Measurements from ENCODE around the gene C19orf38.

The C19orf38 gene, protein sequence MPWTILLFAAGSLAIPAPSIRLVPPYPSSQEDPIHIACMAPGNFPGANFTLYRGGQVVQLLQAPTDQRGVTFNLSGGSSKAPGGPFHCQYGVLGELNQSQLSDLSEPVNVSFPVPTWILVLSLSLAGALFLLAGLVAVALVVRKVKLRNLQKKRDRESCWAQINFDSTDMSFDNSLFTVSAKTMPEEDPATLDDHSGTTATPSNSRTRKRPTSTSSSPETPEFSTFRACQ

DNA sequence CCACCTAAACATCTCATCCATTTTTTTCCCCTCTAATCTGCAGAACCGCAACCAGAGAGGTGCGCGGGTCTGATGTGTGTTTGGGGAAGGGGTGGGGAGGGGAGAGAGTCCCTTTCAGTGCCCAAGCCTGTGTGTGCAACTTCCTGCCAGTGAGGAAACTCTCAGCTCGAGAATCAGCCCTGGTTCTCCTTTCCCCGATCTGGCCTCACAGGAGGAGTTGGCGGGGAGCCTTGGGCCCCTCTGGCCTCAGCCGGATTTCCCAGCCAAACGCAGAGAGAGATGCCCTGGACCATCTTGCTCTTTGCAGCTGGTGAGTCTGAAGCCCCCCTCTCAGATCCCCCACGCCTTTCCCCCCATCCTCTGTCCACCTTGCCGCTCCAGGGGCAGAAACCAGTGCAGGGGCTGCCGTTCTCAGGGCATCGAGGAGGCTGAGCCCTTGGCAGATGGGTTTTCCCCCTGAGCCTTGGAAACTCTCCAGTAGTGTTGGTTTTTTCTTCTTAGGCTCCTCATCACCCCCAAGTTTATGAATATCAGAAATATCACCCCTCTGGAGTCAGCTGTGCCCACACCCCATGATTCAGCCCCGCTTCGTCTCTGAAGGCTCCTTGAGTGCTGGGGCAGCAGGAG lies at the start of gene C19orf38:
C19orf38 (plus strand) TSS at position 186 of the 627 bp plus-strand sequence; CDS start at position 280, 94 bp downstream.
- DNase-seq: no peak

DNA sequence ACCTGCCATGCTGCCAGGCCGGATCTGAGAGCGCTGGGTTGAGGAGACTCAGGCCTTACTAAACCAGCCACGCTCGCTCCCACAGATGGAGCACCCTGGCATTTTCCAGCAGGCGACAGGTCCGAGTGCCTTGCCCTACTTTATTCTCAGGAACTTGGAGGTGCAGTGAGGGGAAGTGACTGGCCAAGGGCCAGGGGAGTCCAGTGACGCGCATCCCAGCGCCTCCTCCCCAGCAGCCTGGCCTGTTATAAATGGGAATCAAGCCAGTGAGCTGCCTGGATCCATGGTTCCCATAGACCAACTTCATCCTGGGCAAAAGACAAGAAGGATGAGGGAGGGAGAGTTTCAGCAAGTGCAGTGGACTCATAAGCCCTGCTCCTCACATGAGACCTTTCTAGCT lies 47.7 kb upstream of the C19orf38 start:
- no peak for DNase-seq

DNA sequence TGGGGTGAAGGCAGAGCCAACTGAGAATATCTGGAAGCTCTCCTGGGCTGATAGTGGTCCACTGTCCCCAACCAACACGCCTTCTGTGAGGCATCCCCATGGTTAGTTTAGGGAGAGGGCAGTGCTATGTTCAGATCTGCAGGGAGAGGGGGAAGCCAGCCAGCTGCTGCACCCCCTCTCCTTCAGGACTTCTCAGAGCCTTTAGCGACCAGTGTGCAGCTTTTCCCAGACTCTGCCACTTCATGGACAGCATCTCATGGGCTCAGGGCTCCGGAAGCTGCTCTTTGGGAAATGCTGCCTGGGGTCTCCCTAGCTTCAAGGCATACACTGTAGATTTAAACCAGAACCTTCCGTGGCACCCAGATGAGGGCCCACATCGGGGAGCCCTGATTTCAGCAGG lies 45.7 kb upstream of the C19orf38 start:
- DNase-seq: no peak

DNA sequence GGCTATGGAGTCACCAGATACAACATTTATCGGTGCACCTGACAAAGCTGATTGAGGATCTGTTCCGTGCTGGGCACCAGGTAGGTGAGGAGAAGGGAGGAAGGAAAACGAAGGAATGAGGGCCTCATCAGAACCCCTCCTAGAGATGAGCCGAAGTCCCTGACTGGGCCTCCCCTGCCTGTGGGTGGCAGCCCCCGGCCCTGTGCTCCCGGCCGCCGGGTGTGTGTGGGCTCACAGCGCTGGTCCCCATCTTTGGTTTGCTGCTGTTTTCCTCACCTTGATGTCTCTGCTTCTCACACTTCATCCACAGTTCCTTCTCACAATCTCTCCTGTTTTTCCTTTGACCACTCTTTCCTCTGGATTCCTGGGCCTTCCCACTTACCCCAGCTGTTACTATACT lies 45.0 kb upstream of the C19orf38 start:
- no peak for DNase-seq

DNA sequence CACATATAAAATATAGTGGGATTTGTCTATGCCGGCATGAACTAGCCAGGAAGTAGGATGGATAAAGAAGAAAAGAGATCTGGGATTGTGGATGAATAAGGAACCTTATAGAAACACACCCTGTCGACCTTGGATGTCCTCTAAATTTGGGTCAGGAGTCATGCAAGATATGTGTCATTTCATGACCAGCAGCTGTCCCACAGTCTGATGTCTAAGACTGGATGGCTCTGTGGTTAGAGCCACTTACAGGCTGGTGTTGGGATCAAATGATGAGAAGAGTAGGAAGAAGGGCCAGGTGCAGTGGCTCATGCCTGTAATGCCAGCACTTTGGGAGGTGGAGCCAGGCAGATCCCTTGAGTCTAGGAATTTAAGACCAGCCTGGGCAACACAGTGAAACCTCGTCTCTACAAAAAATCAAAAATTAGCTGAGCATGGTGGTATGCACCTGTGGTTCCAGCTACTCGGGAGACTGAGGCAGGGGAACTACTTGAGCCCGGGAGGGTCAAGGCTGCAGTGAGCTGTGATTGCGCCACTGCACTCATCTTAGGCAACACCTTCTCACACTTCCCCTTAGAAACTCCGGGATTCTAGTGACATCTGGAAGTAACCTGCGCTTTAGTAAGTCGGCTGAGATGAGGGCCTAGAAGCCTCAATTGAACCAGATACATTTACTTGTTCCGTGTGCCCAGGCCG lies 43.0 kb upstream of the C19orf38 start:
- no peak for DNase-seq

DNA sequence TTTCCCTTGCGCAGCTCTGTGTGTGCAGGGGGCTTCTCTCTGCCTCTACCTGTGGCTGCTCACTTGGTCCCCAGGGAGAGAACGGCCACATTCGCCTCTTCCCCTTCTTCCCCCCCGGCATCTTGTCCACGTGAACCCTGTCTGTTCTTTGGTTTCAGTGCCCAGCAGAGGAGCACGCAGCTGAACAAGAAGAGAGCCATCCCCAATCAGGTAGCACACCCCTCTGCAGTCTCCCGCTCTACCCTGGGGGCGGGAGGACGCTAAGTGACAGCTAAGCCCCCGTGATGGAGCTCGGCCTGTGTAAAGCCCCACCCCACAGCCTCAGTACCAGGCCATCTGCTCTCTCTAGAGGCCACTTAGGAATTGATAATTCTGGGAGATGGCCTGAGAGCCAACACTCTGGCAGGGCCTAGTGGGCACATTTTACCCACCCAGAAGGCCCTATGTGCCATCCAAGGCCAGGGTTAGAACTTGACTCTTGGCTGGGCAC lies 42.4 kb upstream of the C19orf38 start:
- no peak for DNase-seq

DNA sequence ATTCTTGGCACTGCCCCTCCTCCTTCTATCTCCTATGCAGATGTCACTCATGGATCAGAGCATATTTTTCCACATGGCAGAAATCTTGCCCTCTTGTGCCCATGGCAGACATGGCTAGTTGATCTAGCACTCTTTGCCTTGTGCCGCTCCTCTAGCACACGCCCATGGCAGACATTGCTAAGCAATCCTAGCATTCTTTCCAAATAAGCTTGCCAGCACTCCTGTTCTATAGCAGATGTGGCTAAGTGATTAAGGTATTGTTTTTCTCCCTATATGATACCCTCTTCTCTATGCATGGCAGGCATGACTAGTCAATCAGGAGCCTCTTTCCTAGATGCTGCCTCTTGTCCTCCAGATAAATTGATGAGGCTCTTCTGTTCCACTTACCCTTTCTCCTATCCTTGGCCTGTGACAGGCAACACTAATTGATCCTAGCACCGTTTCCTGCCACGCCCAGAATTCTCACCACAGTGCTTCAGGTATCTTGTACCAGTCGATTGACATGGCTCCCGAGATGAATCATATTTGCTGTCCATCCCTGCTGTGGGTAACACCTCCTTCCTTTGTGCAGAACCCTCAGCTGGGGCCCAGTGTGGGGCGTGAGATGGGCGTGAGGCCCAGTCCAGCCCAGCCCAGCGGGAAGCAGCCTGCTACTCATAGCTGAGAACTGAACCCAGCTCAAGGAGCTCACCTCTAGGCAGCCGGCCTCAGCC lies 39.1 kb upstream of the C19orf38 start:
- no peak for DNase-seq

DNA sequence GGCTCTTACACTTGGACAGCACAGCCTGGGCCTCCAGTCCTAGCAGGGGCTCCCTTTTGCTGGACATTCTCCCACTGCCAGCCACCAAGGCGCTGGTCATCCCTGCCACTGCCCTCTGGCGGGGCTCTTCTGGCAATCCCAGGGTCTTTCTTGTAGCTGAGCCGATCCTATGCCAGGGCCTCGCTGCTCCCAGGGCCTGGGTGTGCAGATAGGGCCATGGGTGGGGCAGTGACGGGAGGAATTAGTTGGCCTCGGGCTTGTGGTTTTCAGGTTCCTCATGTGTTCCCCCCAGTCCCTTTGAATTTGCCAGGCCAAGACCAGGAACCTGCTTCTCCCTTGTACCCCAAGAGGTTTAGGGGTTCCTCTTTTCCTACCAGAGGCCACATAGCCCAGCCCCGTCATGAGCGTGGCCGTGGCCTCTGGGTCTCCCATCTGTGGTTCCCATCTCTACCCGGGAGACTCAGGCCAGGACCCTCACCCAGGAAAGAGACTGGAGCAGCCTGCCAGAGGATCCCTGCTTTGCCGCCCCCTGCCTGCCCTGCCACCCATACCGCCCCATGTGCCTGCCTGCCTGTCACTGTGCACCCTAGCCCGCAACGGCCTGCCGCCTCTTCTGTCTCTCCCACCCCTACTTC lies 38.4 kb upstream of the C19orf38 start:
- no peak for DNase-seq

DNA sequence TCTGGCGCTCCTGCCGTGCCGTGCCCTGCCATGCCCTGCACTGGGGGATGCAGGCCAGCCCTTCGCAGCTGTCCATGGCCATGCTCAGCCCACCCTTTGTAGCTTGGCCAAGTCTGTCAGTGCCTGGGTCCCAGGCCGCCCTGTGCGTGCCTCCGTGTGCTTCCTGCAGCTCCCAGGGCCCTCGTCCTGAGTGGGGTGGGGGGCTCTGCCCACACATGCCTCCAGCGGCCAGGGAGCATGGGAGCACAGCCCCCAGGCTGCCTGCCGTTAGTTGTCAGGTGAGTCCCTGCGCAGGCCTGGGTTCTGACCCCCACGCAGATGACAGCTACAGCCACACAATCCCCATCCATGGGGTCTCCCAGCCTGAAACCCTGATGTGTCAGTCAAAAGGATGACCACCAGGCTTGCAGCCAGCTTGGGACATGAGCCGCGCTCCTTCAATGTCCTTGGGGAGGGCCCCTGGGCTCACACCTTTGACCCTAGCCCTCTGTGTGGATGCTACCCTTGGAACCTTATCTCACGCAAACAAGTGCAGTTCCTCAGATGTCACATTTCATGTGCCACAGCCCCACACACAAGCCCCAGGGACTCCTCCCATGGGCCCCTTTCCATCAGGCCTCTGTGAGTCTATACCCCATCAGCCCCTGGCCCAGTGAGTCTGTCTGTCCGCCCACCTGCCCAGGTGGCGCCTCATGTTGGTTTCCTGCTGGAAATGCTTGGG lies 36.7 kb upstream of the C19orf38 start:
- DNase-seq: no peak

DNA sequence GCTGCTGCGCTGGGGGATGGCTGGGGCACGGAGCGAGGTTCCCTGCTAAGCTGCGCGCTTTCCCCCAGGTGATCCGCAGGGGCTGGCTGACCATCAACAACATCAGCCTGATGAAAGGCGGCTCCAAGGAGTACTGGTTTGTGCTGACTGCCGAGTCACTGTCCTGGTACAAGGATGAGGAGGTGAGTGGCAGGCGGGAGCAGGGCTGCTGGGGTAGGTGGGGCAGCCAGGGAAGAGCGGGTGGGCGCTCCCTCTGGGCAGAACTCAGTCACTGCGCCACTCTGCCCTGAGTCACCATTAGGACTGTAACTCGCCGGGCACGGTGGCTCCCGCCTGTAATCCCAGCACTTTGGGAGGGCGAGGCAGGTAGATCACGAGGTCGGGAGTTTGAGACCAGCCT lies 36.0 kb upstream of the C19orf38 start:
- no peak for DNase-seq

DNA sequence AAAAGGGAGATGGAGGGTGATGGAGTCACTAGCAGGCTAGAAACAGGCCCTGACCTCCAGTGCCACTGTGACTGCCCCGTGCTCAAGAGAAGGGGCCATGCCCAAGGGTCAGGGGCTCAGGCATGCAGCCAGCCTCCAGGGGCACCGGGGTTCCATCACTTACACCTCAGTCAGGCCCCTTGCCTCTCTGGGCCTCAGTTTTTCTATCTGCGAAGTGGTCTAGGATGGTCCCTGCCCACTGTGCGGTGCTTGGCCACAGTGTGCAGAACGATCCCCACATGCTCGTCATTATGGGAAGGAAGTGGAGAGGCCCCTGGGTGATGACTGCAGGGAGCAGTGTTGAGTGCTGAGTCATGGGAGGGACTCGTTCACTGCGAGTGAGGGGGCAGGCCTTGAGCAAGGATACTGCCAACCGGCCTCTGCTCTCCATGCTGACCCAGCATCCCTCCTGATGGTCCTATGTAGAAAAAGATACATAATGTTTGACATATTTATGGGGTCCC lies 35.3 kb upstream of the C19orf38 start:
- DNase-seq: no peak

DNA sequence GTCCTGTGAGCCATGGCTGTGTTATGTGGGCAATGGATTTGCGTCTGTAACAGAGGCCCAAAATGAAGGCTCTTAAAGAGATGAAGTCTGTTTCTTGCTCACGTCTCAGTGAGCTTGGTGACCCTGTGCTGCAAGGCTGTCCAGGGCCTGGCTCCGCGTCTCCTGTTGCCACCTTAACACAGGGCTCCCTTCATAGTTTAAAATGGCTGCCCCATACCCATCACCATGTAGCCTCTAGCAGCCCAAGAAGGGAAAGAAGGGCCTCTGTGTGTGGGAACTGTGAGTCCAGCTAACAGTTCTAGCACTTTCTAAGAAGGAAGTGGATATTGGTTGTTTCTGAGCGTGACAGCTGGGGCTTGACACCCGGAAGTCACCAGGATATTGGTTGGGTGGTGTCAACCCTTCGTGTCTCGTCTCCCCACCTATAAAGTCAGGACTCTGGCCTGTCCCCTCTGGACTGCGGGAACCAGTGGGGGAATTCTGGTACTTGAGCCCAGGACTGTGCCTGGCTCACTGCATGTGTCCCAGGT lies 33.1 kb upstream of the C19orf38 start:
- DNase-seq: no peak

DNA sequence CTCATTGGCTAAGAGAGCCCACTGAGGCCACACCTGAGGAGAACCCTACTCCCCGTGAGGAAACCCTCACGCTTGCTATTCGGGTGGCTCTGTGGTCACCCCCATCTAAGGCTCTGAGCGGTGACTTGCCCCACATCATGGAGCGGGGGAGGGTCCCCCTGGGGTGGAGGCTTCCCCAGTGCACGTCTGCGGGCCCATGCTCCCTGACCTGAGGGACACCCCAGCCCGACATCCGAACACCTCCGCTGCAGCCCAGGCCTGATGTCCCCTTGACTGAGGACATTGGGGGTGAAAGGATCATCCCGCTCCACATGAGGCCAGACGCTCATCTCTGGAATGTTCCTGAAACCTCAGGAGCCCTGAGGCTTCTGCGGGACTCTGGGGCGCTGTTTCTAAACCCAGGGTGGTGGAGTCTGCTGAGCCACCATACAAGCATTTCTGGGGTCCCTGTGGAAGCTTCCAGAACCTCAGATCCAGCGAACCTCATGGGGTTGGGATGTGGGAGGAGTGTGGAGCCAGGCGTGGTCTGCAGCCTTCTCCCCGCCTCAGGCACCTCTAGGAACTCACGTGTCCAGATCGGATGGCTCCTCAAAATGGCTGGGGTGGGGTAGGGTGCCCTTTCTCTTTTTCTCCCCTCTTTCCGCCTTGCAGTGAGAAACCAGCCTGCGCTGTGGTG lies 32.1 kb upstream of the C19orf38 start:
- no peak for DNase-seq

DNA sequence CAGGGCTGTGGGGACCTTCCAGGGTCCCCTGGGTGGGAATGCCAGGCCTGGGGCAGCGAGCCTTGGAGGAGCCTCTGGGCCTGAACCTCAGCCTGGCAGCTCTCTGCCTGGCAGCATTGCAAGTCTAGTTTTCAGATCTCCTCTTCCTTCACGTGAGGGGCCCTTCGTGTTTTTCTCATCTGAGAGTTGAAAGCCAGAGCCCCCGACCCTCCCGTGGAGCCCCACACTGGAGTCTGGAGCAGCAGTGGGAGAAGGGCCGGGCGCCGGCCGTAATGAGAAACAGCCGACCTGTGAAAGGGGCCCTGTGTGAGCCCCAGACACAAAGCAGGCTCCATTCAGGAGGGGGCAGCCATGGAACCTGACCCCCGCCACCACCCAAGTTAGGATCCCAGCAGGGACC lies 31.5 kb upstream of the C19orf38 start:
- DNase-seq: no peak

DNA sequence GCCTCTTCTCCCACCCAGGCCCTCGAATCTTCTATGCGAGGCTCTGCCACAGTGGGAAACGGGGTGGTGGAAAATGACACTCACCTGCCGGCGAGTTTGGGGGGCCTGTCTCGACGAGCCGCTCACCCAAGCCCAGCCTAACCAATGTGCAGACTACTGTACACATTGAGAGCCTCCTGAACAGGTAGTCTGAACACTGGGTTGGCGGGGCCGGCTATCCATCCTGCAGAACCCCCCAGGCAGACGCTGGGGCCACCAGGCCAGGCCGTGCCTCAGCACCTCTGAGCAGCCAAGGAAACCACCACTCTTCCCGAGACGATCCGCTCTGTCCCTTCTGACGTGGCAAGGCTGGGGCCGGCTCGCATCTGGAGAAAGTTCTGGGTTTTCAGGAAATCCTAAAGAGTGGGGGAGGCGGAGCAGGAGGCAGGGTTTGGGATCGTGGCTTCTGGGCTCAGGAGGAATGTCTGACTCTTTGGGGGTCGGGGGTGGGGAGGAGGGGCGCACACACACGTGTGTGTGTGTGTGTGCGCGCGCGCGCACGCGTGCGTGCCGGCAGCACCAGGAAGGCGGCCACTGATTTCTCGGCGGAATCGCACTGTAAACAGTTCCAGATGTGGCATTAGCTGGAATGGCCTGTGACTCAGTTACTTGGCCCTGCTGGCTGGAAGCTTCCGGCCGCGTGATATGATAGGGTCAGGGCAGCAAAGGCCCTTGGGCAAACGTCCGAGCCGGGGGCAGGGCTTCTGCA lies 30.8 kb upstream of the C19orf38 start:
- no peak for DNase-seq

DNA sequence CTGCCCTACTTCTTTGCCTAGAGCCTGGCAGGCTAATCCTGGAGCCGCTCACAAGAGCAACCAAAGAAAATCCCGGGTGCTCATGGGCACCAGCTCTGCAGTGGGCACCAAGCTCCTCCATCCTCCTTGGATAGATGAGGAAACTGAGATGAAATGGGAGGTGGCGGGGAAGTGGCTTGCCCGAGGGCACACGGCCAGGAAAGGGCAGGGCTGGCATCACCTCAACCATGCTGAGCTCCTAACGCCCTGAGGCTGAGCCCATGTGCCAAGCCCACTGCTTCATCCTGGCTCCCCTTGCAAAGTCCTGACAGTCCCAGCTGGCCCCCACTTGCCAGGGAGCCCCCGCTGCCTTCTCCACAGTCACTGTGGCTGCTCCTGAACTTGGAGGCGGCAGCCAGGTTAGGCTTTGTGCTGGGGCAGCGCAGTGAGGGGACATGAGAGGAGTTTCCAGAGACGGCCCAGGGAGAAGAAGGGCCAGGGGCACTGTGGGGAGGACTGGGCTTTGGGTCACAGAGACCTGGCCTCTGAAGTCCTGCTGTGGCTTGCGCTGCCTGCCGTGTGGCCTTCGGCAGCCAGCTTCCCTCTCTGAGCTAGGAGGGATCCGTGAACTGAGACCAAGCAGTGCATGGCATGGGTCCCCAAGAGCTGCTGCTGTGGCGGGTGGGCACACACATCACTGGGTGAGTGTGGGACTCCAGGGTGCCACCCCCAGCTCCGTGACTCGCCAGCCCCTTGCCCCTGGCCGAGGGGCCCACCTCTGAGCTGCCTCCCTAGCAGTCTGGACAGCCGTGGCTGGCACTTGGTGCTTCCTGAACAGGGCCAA lies 29.7 kb upstream of the C19orf38 start:
- no peak for DNase-seq

DNA sequence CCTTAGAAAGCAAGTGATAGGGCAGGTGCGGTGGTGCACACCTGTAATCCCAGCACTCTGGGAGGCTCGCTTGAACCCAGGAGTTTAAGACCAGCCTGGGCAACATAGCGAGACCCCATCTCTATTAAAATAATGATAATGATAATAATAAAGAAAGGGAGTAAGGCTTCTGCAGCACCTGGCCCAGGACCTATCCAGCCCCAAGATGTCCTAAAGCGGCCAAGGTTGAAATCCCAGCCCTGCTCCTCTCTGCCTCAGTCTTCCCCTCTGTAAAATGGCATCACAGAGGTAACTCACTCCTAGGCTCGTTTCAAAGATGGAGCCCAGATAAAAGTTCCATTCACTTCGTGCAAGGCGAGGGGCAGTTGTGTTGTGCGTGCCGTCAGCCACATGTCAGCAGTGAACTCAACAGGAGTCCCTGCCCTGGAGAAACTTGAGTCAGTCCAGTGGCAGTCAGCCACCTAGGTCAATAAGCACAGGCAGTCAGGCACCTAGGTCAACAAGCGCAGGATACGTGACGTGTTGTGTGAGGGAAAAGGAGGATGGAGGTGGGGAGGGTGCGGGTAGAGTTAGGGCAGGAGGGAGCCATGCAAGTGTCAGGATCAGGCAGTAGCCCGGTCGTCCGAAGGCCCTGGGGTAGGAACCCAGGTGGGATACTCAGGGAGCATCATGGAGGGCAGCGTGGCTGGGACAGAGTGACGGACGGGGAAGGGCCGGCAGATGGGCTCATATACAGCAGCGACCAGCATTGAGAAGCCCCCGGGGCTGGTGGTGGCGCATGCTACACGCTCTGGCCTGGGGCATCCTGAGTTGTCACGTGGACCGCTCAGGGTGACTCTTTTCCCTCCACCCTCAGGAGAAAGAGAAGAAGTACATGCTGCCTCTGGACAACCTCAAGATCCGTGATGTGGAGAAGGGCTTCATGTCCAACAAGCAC lies 28.8 kb upstream of the C19orf38 start:
- DNase-seq: no peak

DNA sequence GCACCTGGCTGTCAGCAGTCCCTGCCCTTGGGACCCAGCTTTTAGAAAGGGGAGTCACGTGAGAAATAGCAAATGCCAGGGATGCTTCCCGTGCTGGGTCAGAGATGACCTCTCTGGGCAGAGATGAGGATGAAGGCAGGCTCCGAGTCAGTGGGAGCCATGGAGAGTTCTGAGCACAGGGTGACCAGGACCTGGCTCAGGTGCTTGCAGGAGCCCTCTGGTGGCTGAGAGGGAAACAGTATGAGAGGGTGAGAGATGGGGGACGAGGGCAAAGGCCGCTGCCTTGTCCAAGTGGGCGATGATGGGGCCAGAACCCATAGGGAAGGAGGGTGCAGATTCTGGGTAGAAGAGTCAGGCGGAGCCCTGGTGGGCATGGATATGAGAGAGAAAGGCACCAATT lies 28.0 kb upstream of the C19orf38 start:
- no peak for DNase-seq
